ENCODE measurements around the gene LRPPRC. TPM values are rescaled to one million over a fixed set of nuclear protein-coding genes. Genes with fewer than 3 reads are reported as not detected.
"Not testable (repeated sequence)": the region's sequence is repeated elsewhere in the genome, so short reads cannot be mapped to it uniquely, and the experiment has no call there.

LRPPRC gene
- total RNA-seq, 1 donor from 2014 or later = 214 TPM

- H3K4me1 ChIP-seq = peaks cover 4% of the 10 kb centered on the region
- no peaks in the 10 kb centered on the region for H4K20me1 ChIP-seq (ENCODE audit: low read depth)
- DNase-seq (ENCODE audit: low spot score) = no peak
- Mint-ChIP-seq H3K9me3 (no peaks in the 10 kb centered on the region), H3K27ac (no peak overlapping the region), H3K27me3 (ENCODE audit: insufficient read depth, low read depth) (no peaks in the 10 kb centered on the region), H3K4me1 (no peaks in the 10 kb centered on the region), H3K36me3 (peaks cover 8% of the 10 kb centered on the region), H3K4me3 (no peak overlapping the region)
- H3F3A ChIP-seq (ENCODE audit: low read depth) = no peaks in the 10 kb centered on the region
- no peak overlapping the region for H3K4me3 ChIP-seq
- no peaks in the 10 kb centered on the region for H3K79me2 ChIP-seq (ENCODE audit: low read depth)
- peaks cover 15% of the 10 kb centered on the region for H3K36me3 ChIP-seq
- H3K9ac ChIP-seq = no peak overlapping the region
- H3K9me3 ChIP-seq (ENCODE audit: low read depth) = no peaks in the 10 kb centered on the region
- H3K4me2 ChIP-seq = no peak overlapping the region
- TF ChIP-seq CTCF (IDR thresholded peaks at IDR 0.05) = no peak
- TF ChIP-seq EZH2 (IDR thresholded peaks at IDR 0.05) = no peak
- no peak for TF ChIP-seq EZH2phosphoT487 (IDR thresholded peaks at IDR 0.05)
- H3K27me3 ChIP-seq = no peaks in the 10 kb centered on the region
- no peak overlapping the region for H3K27ac ChIP-seq
- no peak overlapping the region for H2AFZ ChIP-seq (replicated peaks)
These were observed 71.3 kb downstream of the LRPPRC start for GRCh38 chr2:43924463-43924862.

- H3K9me3 Mint-ChIP-seq, H3K27ac Mint-ChIP-seq: not testable (repeated sequence)
- peaks cover 24% of the 10 kb centered on the region for H3K36me3 Mint-ChIP-seq
These were observed 84.5 kb downstream of the LRPPRC start for GRCh38 chr2:43911136-43911790.

GRCh38 chr2:43906448-43907109 lies 89.2 kb downstream of the LRPPRC start:
- Histone ChIP-seq H3K4me2 (no peak overlapping the region), H3K9ac (peak overlapping the region; percentile 6), H3K36me3 (peaks cover 16% of the 10 kb centered on the region), H3F3A (ENCODE audit: low read depth) (no peaks in the 10 kb centered on the region), H3K9me3 (ENCODE audit: low read depth) (no peaks in the 10 kb centered on the region), H4K20me1 (ENCODE audit: low read depth) (no peaks in the 10 kb centered on the region), H3K27ac (no peak overlapping the region), H3K79me2 (ENCODE audit: low read depth) (no peaks in the 10 kb centered on the region), H2AFZ (replicated peaks) (no peak overlapping the region), H3K4me1 (peaks cover 10% of the 10 kb centered on the region), H3K27me3 (no peaks in the 10 kb centered on the region), H3K4me3 (no peak overlapping the region)
- H3K4me3 Mint-ChIP-seq = no peak overlapping the region
- no peak overlapping the region for H3K27ac Mint-ChIP-seq
- H3K27me3 Mint-ChIP-seq (ENCODE audit: insufficient read depth, low read depth) = no peaks in the 10 kb centered on the region
- H3K4me1 Mint-ChIP-seq = no peaks in the 10 kb centered on the region
- no peaks in the 10 kb centered on the region for H3K9me3 Mint-ChIP-seq
- H3K36me3 Mint-ChIP-seq = peaks cover 25% of the 10 kb centered on the region
- peak; percentile 7 for DNase-seq (ENCODE audit: low spot score)
- TF ChIP-seq CTCF (IDR thresholded peaks at IDR 0.05) (no peak), EZH2 (IDR thresholded peaks at IDR 0.05) (no peak), EZH2phosphoT487 (IDR thresholded peaks at IDR 0.05) (no peak)

More at GRCh38 chr2:43911136-43911790, 84.5 kb downstream of the LRPPRC start:
- not testable (repeated sequence) for H3K4me2 ChIP-seq; H3K9me3 ChIP-seq (ENCODE audit: low read depth); H3K4me3 Mint-ChIP-seq; H3K9ac ChIP-seq; H3F3A ChIP-seq (ENCODE audit: low read depth); H3K4me3 ChIP-seq; H2AFZ ChIP-seq (replicated peaks); H4K20me1 ChIP-seq (ENCODE audit: low read depth); H3K4me1 Mint-ChIP-seq; H3K27me3 Mint-ChIP-seq (ENCODE audit: insufficient read depth, low read depth); H3K27me3 ChIP-seq; DNase-seq (ENCODE audit: low spot score); H3K79me2 ChIP-seq (ENCODE audit: low read depth); H3K27ac ChIP-seq
- H3K4me1 ChIP-seq = peaks cover 10% of the 10 kb centered on the region
- H3K36me3 ChIP-seq = peaks cover 19% of the 10 kb centered on the region

GRCh38 chr2:43905871-43906270 lies 89.9 kb downstream of the LRPPRC start:
- Mint-ChIP-seq H3K4me1 (no peaks in the 10 kb centered on the region), H3K27me3 (ENCODE audit: insufficient read depth, low read depth) (no peaks in the 10 kb centered on the region), H3K9me3 (no peaks in the 10 kb centered on the region), H3K27ac (no peak overlapping the region), H3K36me3 (peaks cover 22% of the 10 kb centered on the region), H3K4me3 (no peak overlapping the region)
- no peaks in the 10 kb centered on the region for H3F3A ChIP-seq (ENCODE audit: low read depth)
- no peak for TF ChIP-seq CTCF (IDR thresholded peaks at IDR 0.05)
- TF ChIP-seq EZH2phosphoT487 (IDR thresholded peaks at IDR 0.05) = no peak
- no peak for TF ChIP-seq EZH2 (IDR thresholded peaks at IDR 0.05)
- peaks cover 21% of the 10 kb centered on the region for H3K36me3 ChIP-seq
- H3K4me3 ChIP-seq = no peak overlapping the region
- no peaks in the 10 kb centered on the region for H3K27me3 ChIP-seq
- H2AFZ ChIP-seq (replicated peaks) = no peak overlapping the region
- no peak overlapping the region for H3K27ac ChIP-seq
- H3K79me2 ChIP-seq (ENCODE audit: low read depth) = no peaks in the 10 kb centered on the region
- H3K4me1 ChIP-seq = peaks cover 10% of the 10 kb centered on the region
- no peak for DNase-seq (ENCODE audit: low spot score)
- H3K9me3 ChIP-seq (ENCODE audit: low read depth) = no peaks in the 10 kb centered on the region
- no peak overlapping the region for H3K4me2 ChIP-seq
- H4K20me1 ChIP-seq (ENCODE audit: low read depth) = no peaks in the 10 kb centered on the region
- no peak overlapping the region for H3K9ac ChIP-seq

All from neural progenitor cell (in vitro differentiated cells).